ENCODE data around the gene ZNF670.

DNA sequence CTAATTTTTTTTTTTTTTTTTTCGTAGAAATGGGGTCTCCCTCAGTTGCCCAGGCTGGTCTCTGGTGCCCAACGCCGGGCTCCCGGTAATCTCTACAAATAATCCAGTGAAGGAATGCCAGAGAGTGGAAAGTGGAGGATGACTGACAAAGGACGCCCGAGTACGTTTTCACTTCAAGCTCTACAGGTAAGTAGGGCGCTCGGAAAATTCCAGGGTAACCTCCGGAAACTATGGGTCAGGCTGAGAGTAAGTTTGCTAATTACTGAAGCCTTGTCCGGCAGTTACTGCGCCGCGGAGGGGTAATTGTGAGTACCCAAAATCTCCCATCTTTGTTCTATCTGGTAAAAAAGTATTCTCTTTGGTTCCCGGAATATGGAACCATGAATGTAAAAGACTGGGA is 27.4 kb upstream of the ZNF670 start:
- TF ChIP-seq MAZ (CRISPR knock-in tag; conservative IDR thresholded peaks at IDR 0.05 in 1 of 2, IDR thresholded peaks at IDR 0.05 in 1 of 2) (no peak), NR3C1 (CRISPR knock-in tag; IDR thresholded peaks at IDR 0.05) (no peak), MXI1 (IDR thresholded peaks at IDR 0.05; ENCODE audit: low read depth, low read length) (no peak), RAD21 (CRISPR knock-in tag; conservative IDR thresholded peaks at IDR 0.05 in 1 of 2, IDR thresholded peaks at IDR 0.05 in 1 of 2) (no peak), U2AF2 (optimal IDR thresholded peaks at IDR 0.05; ENCODE audit: low read depth, low read length) (no peak), MEF2D (tag; conservative IDR thresholded peaks at IDR 0.05; ENCODE audit: low read depth) (no peak), CBFB (CRISPR knock-in tag; IDR thresholded peaks at IDR 0.05) (no peak), NR2C2 (CRISPR knock-in tag; IDR thresholded peaks at IDR 0.05) (no peak), NR2C2 (tag; IDR thresholded peaks at IDR 0.05) (no peak), EP400 (IDR thresholded peaks at IDR 0.05) (no peak), CREB1 (IDR thresholded peaks at IDR 0.05) (no peak), CREB1 (CRISPR knock-in tag; IDR thresholded peaks at IDR 0.05) (no peak), ZNF778 (CRISPR knock-in tag; IDR thresholded peaks at IDR 0.05) (no peak)
- TF ChIP-seq, protein P1, sequence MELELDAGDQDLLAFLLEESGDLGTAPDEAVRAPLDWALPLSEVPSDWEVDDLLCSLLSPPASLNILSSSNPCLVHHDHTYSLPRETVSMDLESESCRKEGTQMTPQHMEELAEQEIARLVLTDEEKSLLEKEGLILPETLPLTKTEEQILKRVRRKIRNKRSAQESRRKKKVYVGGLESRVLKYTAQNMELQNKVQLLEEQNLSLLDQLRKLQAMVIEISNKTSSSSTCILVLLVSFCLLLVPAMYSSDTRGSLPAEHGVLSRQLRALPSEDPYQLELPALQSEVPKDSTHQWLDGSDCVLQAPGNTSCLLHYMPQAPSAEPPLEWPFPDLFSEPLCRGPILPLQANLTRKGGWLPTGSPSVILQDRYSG (tag; conservative IDR thresholded peaks at IDR 0.05; ENCODE audit: low read depth): no peak
- TF ChIP-seq, protein P2, sequence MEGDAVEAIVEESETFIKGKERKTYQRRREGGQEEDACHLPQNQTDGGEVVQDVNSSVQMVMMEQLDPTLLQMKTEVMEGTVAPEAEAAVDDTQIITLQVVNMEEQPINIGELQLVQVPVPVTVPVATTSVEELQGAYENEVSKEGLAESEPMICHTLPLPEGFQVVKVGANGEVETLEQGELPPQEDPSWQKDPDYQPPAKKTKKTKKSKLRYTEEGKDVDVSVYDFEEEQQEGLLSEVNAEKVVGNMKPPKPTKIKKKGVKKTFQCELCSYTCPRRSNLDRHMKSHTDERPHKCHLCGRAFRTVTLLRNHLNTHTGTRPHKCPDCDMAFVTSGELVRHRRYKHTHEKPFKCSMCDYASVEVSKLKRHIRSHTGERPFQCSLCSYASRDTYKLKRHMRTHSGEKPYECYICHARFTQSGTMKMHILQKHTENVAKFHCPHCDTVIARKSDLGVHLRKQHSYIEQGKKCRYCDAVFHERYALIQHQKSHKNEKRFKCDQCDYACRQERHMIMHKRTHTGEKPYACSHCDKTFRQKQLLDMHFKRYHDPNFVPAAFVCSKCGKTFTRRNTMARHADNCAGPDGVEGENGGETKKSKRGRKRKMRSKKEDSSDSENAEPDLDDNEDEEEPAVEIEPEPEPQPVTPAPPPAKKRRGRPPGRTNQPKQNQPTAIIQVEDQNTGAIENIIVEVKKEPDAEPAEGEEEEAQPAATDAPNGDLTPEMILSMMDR (IDR thresholded peaks at IDR 0.05 in 2 of 3, conservative IDR thresholded peaks at IDR 0.05 in 1 of 3; ENCODE audit: insufficient read depth in 2 of 3, low read depth in 1 of 3, low read length in 3 of 3): no peak

All from K562 (cell line).